ENCODE results near the gene WWTR1.

Gene WWTR1

GRCh38 chr3:149654188-149654601 is 3.6 kb downstream of the WWTR1 start:
- DNase-seq = peak in 1 of 2 donors; percentile 28

DNA sequence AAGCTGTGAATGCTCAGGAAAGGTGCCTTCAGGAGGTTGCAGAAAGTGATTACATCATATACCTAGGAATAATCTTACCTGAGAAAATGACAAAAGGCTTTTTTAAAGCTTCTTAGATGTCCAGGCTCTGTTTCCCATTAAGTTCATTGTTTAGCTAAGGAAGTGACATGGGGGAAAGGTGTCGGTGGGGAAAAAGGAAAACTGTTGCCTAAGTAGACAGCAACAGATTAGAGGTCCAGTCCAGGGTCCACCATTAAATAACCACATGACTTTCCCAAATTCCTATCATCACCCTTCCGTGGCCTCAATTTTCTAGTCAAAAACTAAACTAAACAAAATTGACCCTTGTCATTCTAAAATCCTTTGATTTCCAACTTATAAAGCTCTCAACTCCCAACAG is 4.3 kb downstream of the WWTR1 start:
- no peak for DNase-seq

- DNase-seq = no peak
Measured at GRCh38 chr3:149653136-149653535, 4.7 kb downstream of the WWTR1 start.

DNA sequence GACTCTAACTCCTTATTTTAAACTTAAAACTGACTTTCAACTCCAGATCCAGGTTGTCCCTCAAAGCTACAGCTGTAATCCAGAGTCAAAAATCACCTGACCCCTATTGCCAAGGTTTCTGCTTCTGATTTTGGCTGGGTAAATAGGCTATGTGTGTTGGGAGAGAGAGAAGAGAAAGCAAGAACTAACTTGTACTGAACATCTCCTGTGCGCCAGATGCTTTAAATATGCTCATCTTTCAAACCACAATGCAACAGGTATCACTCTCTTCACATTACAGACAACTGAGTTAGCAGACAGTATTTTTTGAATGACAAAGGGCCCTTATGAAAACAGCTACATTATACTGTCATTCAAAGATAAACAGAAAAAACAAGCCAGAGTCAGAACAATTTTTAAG is 7.0 kb downstream of the WWTR1 start:
- DNase-seq = no peak

- DNase-seq = no peak
Measured at GRCh38 chr3:149648525-149648924, 9.3 kb downstream of the WWTR1 start.

GRCh38 chr3:149647812-149648211 is 10.0 kb downstream of the WWTR1 start:
- no peak for DNase-seq

GRCh38 chr3:149647285-149647684 is 10.5 kb downstream of the WWTR1 start:
- no peak for DNase-seq

- DNase-seq = no peak
Measured at GRCh38 chr3:149646181-149646766, 11.6 kb downstream of the WWTR1 start.

- no peak for DNase-seq
Measured at GRCh38 chr3:149643963-149644362, 13.9 kb downstream of the WWTR1 start.

DNA sequence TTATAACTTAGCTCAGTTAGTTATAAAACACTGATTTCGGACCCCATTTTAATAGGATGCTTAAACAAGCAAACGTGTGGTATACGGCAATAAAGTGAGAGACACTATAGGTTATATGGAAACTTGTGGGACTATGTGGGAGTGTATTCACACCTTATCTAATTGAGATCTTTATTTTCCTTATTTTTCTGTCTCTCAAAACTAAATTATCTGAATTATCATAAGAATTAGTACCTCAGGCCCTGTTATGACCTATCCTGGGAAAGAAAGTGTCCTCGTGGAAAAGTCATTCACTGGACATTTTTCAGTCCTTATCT is 14.4 kb downstream of the WWTR1 start:
- no peak for DNase-seq

- DNase-seq = no peak
Measured at GRCh38 chr3:149640976-149641728, 16.7 kb downstream of the WWTR1 start.

GRCh38 chr3:149639093-149639486 is 18.7 kb downstream of the WWTR1 start:
- DNase-seq = no peak

DNA sequence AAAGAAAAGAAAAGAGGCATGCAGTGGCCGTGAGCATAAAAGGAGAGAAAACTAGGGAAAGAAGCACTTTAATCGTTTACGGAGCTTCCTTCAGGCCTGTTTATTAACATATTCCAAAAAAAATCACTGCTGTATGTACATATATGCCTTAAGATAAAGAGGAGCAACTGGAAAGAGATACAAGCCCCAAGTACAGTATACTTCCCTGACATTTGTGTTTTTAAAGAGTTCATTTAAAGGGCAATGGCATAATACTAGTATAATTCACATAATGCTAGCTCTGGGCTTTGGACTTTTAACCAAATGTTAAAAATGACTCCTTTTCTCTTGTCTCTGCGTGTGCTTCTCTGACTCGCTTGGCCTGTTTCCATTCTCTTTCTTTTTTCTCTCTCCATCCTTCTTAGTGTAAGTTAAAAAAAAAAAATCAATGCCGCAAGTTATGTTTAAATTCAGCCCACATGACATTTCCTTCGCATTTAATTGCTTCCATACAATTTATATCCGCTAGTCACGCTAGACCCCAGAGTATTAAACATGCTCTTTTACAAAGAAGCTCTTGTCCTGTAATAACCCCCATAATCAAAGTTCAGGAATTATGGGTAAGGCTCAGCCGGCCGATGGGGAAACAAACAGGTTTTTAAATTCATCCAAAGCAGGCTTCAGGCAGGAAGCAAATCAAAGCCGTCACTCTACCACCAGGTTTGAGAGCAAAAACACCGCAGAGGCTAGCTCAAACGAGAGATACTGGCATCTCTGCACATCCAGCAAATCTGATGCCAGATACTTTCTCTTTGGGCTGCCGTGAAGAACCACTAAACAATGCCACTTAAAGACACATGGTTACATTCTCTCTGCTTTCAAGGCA is 19.4 kb downstream of the WWTR1 start:
- no peak for DNase-seq

DNA sequence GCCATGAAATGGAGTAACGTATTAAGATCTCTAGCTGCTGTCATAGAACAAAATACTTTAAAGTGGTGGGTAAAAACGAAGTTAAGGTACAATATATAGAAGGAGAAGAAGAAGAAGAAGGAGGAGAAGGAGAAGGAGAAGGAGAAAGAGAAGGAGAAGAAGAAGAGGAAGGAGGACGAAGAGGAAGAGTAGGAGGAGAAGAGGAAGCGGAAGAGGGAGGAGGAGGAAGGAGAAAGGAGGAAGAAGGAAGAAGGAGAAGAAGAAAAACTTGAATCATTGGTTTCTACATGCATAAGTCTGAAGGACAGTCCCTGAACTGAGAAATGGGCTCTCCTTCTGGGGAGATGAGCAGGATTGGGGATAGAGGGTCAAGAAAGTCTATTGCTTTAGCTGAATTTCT is 22.4 kb downstream of the WWTR1 start:
- no peak for DNase-seq

- DNase-seq = no peak
Measured at GRCh38 chr3:149634573-149634972, 23.3 kb downstream of the WWTR1 start.

- no peak for DNase-seq
Measured at GRCh38 chr3:149634072-149634471, 23.8 kb downstream of the WWTR1 start.

DNA sequence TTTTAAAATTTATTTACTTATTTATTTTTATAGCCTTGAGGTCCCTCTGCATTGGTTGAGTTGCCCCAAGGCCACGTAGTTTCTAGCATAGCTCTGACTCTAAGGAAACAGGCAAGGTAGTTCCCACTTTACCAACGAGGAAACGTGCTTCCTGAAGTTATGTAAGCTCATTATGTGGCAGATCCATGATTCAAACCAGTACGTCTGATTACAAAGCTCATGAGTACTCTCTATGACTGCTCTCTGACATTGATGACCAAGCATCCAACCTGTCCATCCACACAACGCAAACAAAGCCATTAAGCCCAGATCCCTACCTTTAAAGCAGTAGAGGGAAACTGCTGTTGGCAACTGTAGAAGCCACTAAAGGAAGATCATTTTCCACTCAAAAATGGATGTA is 25.6 kb downstream of the WWTR1 start:
- no peak for DNase-seq

DNA sequence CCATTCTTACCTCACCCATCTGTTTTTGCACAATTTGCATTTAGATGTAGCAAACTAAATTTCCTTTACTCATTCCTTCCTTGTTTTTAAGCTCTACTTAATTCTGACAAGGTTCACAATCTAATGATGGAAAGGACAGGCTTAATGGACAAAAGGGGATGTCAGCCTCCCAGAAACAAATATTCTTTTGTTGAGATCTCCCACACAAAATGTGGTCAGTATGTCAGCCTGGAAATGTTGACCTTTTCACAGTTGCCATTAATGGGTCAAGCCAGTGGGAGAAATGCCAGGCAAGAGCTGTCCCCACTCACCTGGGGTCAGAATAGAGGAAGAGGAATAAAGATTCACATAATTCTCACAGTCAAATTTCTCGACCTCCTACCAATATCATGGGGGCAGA is 27.0 kb downstream of the WWTR1 start:
- no peak for DNase-seq

- DNase-seq = no peak
Measured at GRCh38 chr3:149628957-149629670, 28.7 kb downstream of the WWTR1 start.

DNA sequence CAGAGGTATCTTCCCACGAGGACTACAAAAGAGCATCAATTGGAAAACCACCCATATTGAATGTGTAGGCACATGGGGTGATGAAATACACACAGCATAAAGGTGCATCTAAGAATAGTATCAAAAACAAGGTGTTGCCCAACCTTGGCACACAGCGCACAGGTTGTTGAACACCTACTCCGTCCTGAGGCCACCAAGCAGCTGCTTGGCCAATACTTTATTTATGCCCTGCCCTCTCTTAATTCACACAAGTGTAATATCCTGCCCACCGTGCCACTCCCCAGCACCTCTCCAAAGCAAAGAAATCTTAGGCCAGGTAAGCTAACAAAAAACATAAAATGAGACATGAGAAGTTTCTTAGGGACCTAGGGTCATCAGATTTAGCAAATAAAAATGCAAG is 31.2 kb downstream of the WWTR1 start:
- DNase-seq = no peak

DNA sequence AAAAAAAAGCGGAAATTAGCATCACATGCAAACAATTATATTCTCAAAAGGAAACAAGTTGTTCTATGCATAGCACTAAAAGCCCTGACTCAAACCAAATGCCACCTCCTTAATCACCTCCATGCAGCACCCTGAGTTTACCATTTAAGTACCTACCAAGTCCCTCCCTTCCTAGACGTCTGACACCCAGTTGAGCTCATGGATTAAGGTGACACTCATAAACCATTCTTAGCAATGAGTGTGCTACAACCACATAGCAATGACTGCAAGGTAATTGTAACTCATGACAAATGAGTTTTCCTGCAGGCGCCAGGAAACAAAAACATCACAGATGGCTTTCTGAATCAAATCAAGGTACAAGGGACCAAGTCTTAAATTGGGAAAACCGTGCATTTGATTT is 32.0 kb downstream of the WWTR1 start:
- DNase-seq = no peak

DNA sequence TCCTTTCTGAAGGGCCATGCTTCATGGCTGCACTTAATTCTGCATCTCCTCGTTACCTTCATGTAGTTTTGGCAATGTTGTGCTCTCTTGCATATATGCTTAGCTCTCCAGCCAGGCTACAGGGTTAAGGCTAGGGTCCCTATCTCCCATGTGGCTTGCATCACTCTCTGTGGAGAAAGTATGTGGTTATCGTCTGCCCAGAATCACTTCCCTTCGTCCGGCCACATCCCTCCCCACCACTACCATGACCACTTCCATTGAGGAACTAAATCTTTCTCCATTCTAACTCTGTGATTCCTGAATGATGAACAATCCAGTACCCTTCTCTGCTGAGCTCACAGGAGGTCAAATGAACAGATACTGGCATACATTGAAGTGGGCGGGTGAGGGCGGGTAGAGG is 34.0 kb downstream of the WWTR1 start:
- peak in 1 of 2 donors; percentile 3 for DNase-seq

- DNase-seq = peak in 1 of 2 donors; percentile 75
Measured at GRCh38 chr3:149621218-149622005, 36.4 kb downstream of the WWTR1 start.
